Spleen (tissue), 11 donors: ENCODE results near the gene MGMT. TPM values are rescaled to one million over a fixed set of nuclear protein-coding genes. Genes with fewer than 3 reads are reported as not detected.

ENCODE experiments used
- DNase-seq: peaks from one replicate; pipeline ENCODE4 v3.0.0-alpha.2; 2020
- H3K27ac ChIP-seq, 8 donors: fragments of 200-600 bp; sonication (generic) in 7 of 8; 1 replicate in 4 of 8; 2 replicates in 4 of 8; pipeline versions ENCODE4 v1.5.0 to v1.8.0; 2016 to 2021; ENCODE audit warnings: inconsistent platforms in 4 of 8, mild to moderate bottlenecking in 4 of 8, moderate library complexity in 1 of 8
- H3K27me3 ChIP-seq, 7 donors: fragments of 200-600 bp; sonication (generic) in 6 of 7; replicated peaks in 1 of 7; 1 replicate in 4 of 7; 2 replicates in 3 of 7; pipeline versions ENCODE4 v1.5.0 to v1.8.0; 2016 to 2021; ENCODE audit warnings: inconsistent platforms in 3 of 7, mild to moderate bottlenecking in 1 of 7
- H3K36me3 ChIP-seq, 6 donors: fragments of 200-600 bp; sonication (generic) in 5 of 6; 1 replicate in 4 of 6; 2 replicates in 2 of 6; pipeline versions ENCODE4 v1.5.0 to v1.8.0; 2016 to 2021; ENCODE audit warnings: inconsistent platforms in 2 of 6
- H3K4me1 ChIP-seq, 6 donors: fragments of 200-600 bp; sonication (generic) in 5 of 6; 1 replicate in 3 of 6; 2 replicates in 3 of 6; pipeline versions ENCODE4 v1.5.0 to v1.8.0; 2016 to 2021; ENCODE audit warnings: inconsistent platforms in 3 of 6
- H3K4me3 ChIP-seq, 8 donors: fragments of 200-600 bp; sonication (generic) in 7 of 8; 1 replicate in 4 of 8; 2 replicates in 4 of 8; pipeline versions ENCODE4 v1.5.0 to v1.8.0; 2016 to 2021; ENCODE audit warnings: inconsistent platforms in 4 of 8, mild to moderate bottlenecking in 4 of 8, moderate library complexity in 2 of 8
- H3K9me3 ChIP-seq, 8 donors: fragments of 200-600 bp; sonication (generic) in 7 of 8; 1 replicate in 4 of 8; 2 replicates in 4 of 8; pipeline versions ENCODE4 v1.5.0 to v1.8.0; 2016 to 2021; ENCODE audit warnings: inconsistent platforms in 4 of 8
- CTCF ChIP-seq, 11 experiments: fragments of 200-600 bp in 7 of 11; fragments of 450-650 bp in 4 of 11; sonication (generic) in 4 of 11; IDR thresholded peaks in 8 of 11; conservative IDR thresholded peaks in 3 of 11; 1 replicate in 7 of 11; 2 replicates in 4 of 11; pipeline versions ENCODE4 v1.4.0 to v1.8.0; 2016 to 2021; ENCODE audit warnings: antibody characterized with exemption in 11 of 11, inconsistent platforms in 4 of 11, mild to moderate bottlenecking in 1 of 11
- POLR2A ChIP-seq, 3 donors: fragments of 450-650 bp; IDR thresholded peaks; one replicate each; pipeline ENCODE4 v1.5.1; 2017; ENCODE audit warnings: antibody characterized with exemption in 3 of 3, mild to moderate bottlenecking in 1 of 3
- POLR2AphosphoS5 ChIP-seq, 3 donors: sonication (generic); formaldehyde crosslinking; IDR thresholded peaks; one replicate each; pipeline ENCODE4 v1.5.1; 2017; ENCODE audit warnings: antibody characterized with exemption in 3 of 3
- WGBS, 5 donors: extraction: QIAGEN DNeasy Blood & Tissue Kit in 3 of 5; methylation state at CpG; one replicate each; pipeline versions ENCODE4 v1.1.5 to v1.1.7; 2013 to 2018; 5-methylcytosine and 5-hydroxymethylcytosine counted together
- intact Hi-C: fragments of 100-400 bp; cut with DNase I; formaldehyde crosslinking; loops from one replicate; pipeline ENCODE4 v1.15.0; 2023; ENCODE audit warnings: low total_unique reads
- polyA plus RNA-seq, 3 donors: library from polyadenylated mRNA; stranded (reverse); fragments of 200-250 nt; gene quantifications; one replicate each; pipeline ENCODE4 v1.2.1, GENCODE V29; 2013
- total RNA-seq, 7 donors: library from RNA; depleted of rRNA in 3 of 7; stranded (reverse); fragments of >200 nt in 3 of 7; fragmentation: NEBNext Ultra II Directional in 4 of 7; extraction: Animal tissue kit (Norgen Biotek cat#: 25700) in 4 of 7; gene quantifications; one replicate each; pipeline versions ENCODE4 v1.1.0 to v1.2.1, GENCODE V29; 2016 to 2021
- donor health status: healthy with polysubstance abuse.
- donor health status: DM: no; HTN: no; CAD: no; lungs with moderate emphysema.
- donor health status: DM: no; HTN: no; CAD: no.
- donor health status: Bipolar disorder and iron deficiency.
- donor health status: healthy.
- donor health status: DM: no; HTN: no; CAD: no.
- donor health status: DM: yes; HTN: yes; CAD: no.

MGMT gene
- total and polyA plus RNA-seq, 10 donors: 14.3 to 33.4 (median 21.7) TPM

- intact Hi-C loops: no loop called here
- H3K36me3 ChIP-seq: peaks cover 0 to 12% (median 0%) of the 10 kb centered on the region in 6 donors
- no peaks in the 10 kb centered on the region for H3K4me1 ChIP-seq
- H3K27me3 ChIP-seq: no peaks in the 10 kb centered on the region
- H3K9me3 ChIP-seq: no peaks in the 10 kb centered on the region
- H3K4me3 ChIP-seq: no peak overlapping the region
- TF ChIP-seq CTCF (IDR thresholded peaks at IDR 0.05 in 8 of 11, conservative IDR thresholded peaks at IDR 0.05 in 3 of 11) (no peak), POLR2A (IDR thresholded peaks at IDR 0.05) (no peak), POLR2AphosphoS5 (IDR thresholded peaks at IDR 0.05) (no peak)
- 91 to 98% (median 92%) methylated on average over 15 of the region's 15 CpGs for WGBS, 5 donors
- no peak for DNase-seq
- no peak overlapping the region for H3K27ac ChIP-seq
Observed at GRCh38 chr10:129652021-129652420, 185.0 kb downstream of the MGMT start.

GRCh38 chr10:129652521-129653201 lies 185.6 kb downstream of the MGMT start:
- Histone ChIP-seq H3K36me3 (peaks cover 0 to 11% (median 0%) of the 10 kb centered on the region in 6 donors), H3K4me1 (no peaks in the 10 kb centered on the region), H3K9me3 (no peaks in the 10 kb centered on the region), H3K27ac (no peak overlapping the region), H3K4me3 (no peak overlapping the region), H3K27me3 (no peaks in the 10 kb centered on the region)
- TF ChIP-seq POLR2AphosphoS5 (IDR thresholded peaks at IDR 0.05): no peak
- no peak for TF ChIP-seq POLR2A (IDR thresholded peaks at IDR 0.05)
- WGBS, 5 donors: 92 to 97% (median 95%) methylated on average over 9 to 22 of the region's 22 CpGs
- intact Hi-C loops: no loop called here
- no peak for DNase-seq

- no peak overlapping the region for H3K27ac ChIP-seq
- H3K27me3 ChIP-seq: no peaks in the 10 kb centered on the region
- intact Hi-C loops: no loop called here
- peaks cover 0 to 11% (median 0%) of the 10 kb centered on the region in 6 donors for H3K36me3 ChIP-seq
- no peak for DNase-seq
- H3K4me1 ChIP-seq: no peaks in the 10 kb centered on the region
- no peak overlapping the region for H3K4me3 ChIP-seq
- no peaks in the 10 kb centered on the region for H3K9me3 ChIP-seq
- WGBS, 5 donors: 93 to 96% (median 95%) methylated on average over 7 to 8 of the region's 8 CpGs
- TF ChIP-seq CTCF (IDR thresholded peaks at IDR 0.05 in 8 of 11, conservative IDR thresholded peaks at IDR 0.05 in 3 of 11) (no peak), POLR2AphosphoS5 (IDR thresholded peaks at IDR 0.05) (no peak), POLR2A (IDR thresholded peaks at IDR 0.05) (no peak)
Observed at GRCh38 chr10:129653428-129653827, 186.4 kb downstream of the MGMT start.

GRCh38 chr10:129653861-129654260 lies 186.8 kb downstream of the MGMT start:
- no peak for DNase-seq
- Histone ChIP-seq H3K9me3 (no peaks in the 10 kb centered on the region), H3K27me3 (no peaks in the 10 kb centered on the region), H3K27ac (no peak overlapping the region), H3K4me3 (no peak overlapping the region), H3K4me1 (no peaks in the 10 kb centered on the region), H3K36me3 (peaks cover 0 to 11% (median 0%) of the 10 kb centered on the region in 6 donors)
- TF ChIP-seq CTCF (IDR thresholded peaks at IDR 0.05 in 8 of 11, conservative IDR thresholded peaks at IDR 0.05 in 3 of 11) (no peak), POLR2A (IDR thresholded peaks at IDR 0.05) (no peak), POLR2AphosphoS5 (IDR thresholded peaks at IDR 0.05) (no peak)
- WGBS, 5 donors: 88 to 97% (median 94%) methylated on average over 11 of the region's 11 CpGs
- intact Hi-C loops: no loop called here
